Body of pancreas (tissue), 4 donors: ENCODE data around the gene CRAT. TPM values are rescaled to one million over a fixed set of nuclear protein-coding genes. Genes with fewer than 3 reads are reported as not detected.

Source experiments
- ATAC-seq: fragments of 150-250 bp; one replicate; pipeline ENCODE4 v1.9.1; 2016
- DNase-seq, 4 donors: peaks; one replicate each; pipeline ENCODE4 v3.0.0-alpha.2; 2019
- H3K27ac ChIP-seq, 4 donors: fragments of 200-600 bp; sonication (generic); 1 replicate in 3 of 4; 2 replicates in 1 of 4; pipeline versions ENCODE4 v1.5.1 to v1.6.1; 2016 to 2019; ENCODE audit warnings: mild to moderate bottlenecking in 1 of 4, mixed read lengths in 1 of 4, moderate library complexity in 1 of 4
- H3K27me3 ChIP-seq, 2 donors: fragments of 200-600 bp; sonication (generic); one replicate each; pipeline ENCODE4 v1.6.0; 2016; ENCODE audit warnings: mild to moderate bottlenecking in 1 of 2
- H3K36me3 ChIP-seq, 2 donors: fragments of 200-600 bp; sonication (generic); replicated peaks in 1 of 2; 2 replicates each; pipeline ENCODE4 v1.5.1; 2016; ENCODE audit warnings: low read depth in 2 of 2; ENCODE audit not compliant: insufficient read depth in 1 of 2
- H3K4me1 ChIP-seq: fragments of 200-600 bp; sonication (generic); one replicate; pipeline ENCODE4 v1.6.0; 2016
- H3K4me3 ChIP-seq, 2 donors: fragments of 200-600 bp; sonication (generic); 1 replicate in 1 of 2; 2 replicates in 1 of 2; pipeline ENCODE4 v1.5.1; 2016 to 2019
- H3K9me3 ChIP-seq, 3 donors: fragments of 200-600 bp; sonication (generic); 1 replicate in 2 of 3; 2 replicates in 1 of 3; pipeline ENCODE4 v1.5.1; 2016
- POLR2A ChIP-seq, 3 donors: fragments of 450-650 bp; IDR thresholded peaks; one replicate each; pipeline ENCODE4 v1.6.1; 2016; ENCODE audit warnings: antibody characterized with exemption in 3 of 3, mild to moderate bottlenecking in 2 of 3
- whole genome bisulfite sequencing, 2 donors: methylation state at CpG; one replicate each; pipeline ENCODE4 v1.1.5; 2017; 5-methylcytosine and 5-hydroxymethylcytosine counted together
- intact Hi-C: fragments of 100-400 bp; cut with DNase I; formaldehyde crosslinking; loops from one replicate; pipeline ENCODE4 v1.15.1; 2023
- total RNA-seq, 2 donors: library from RNA; depleted of rRNA; stranded (reverse); fragments of >200 nt; gene quantifications; one replicate each; pipeline ENCODE4 v1.1.0, GENCODE V29; 2016
- TF ChIP-seq, protein P1 (sequence below), 7 experiments: fragments of 450-650 bp in 4 of 7; fragments of 200-600 bp in 3 of 7; sonication (generic) in 3 of 7; IDR thresholded peaks; one replicate each; pipeline ENCODE4 v1.5.1; 2016 to 2019; ENCODE audit warnings: antibody characterized with exemption in 7 of 7

CRAT gene
- total RNA-seq, 2 donors from 2014 or later, result 84.8 to 112 TPM

DNA sequence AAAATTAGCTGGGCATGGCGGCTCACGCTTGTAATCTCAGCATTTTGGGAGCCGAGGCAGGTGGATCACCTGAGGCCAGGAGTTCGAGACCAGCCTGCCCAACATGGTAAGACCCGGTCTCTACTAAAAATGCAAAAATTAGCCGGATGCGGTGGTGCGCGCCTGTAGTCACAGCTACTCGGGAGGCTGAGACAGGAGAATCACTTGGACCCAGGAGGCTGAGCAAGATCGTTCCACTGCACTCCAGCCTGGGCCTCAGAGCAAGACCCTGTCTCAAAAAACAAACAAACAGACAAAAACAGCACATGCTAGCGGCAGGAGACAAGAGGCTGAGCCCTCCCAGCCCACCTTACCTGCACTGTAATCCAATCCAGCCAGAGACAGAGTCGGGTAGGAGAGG, 30.8 kb downstream of the CRAT start:
- Histone ChIP-seq H3K27ac (no peak overlapping the region), H3K9me3 (no peaks in the 10 kb centered on the region), H3K4me1 (peaks cover 28% of the 10 kb centered on the region), H3K36me3 (no peaks in the 10 kb centered on the region), H3K4me3 (no peak overlapping the region), H3K27me3 (no peaks in the 10 kb centered on the region)
- ATAC-seq (no peak), DNase-seq (no peak)
- TF ChIP-seq, protein P1, sequence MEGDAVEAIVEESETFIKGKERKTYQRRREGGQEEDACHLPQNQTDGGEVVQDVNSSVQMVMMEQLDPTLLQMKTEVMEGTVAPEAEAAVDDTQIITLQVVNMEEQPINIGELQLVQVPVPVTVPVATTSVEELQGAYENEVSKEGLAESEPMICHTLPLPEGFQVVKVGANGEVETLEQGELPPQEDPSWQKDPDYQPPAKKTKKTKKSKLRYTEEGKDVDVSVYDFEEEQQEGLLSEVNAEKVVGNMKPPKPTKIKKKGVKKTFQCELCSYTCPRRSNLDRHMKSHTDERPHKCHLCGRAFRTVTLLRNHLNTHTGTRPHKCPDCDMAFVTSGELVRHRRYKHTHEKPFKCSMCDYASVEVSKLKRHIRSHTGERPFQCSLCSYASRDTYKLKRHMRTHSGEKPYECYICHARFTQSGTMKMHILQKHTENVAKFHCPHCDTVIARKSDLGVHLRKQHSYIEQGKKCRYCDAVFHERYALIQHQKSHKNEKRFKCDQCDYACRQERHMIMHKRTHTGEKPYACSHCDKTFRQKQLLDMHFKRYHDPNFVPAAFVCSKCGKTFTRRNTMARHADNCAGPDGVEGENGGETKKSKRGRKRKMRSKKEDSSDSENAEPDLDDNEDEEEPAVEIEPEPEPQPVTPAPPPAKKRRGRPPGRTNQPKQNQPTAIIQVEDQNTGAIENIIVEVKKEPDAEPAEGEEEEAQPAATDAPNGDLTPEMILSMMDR (IDR thresholded peaks at IDR 0.05), result no peak
- TF ChIP-seq POLR2A (IDR thresholded peaks at IDR 0.05), result no peak
- intact Hi-C loops, result no loop called here
- 77 to 84% methylated on average over 13 of the region's 13 CpGs for WGBS, 2 donors

DNA sequence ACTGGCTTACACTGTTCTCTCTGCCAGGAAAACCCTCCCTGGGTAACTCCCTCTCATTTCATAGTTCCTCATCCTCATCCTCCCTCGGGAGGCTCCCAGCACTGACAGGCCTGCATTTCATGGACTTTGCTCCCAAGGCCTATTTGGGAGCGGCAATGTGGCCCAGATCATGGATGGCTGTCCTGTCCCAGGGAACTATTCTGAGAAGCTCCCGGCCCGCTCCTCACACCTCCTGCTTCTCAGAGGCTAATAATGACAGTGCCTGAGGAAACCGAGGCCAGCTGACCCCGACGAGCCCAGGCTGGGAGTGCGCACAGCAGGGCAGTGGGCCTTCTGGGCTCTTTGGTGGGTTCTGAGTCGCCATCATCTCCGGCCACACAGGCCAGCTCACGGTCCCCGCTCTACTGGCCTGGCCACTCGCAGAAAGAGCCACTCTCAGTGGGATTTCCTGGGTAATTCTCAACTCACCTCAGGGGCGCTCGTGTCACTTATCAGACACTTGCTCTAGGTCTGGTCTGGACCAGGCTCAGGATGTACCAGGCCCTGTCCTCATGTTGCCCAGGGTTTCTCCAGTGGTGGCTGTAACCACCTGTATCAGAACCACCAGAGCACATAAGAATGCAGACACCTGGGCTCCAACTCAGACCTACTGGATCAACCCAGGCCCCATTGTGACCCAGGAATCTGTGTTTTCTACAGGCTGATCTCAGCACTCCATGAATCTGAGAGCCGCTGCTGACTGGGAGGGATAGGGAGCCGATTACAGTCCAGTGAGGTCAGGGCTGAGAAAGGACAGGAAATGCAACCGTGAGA, 31.7 kb downstream of the CRAT start:
- 81 to 83% methylated on average over 16 to 17 of the region's 18 CpGs for WGBS, 2 donors
- intact Hi-C loops, result no loop called here
- DNase-seq (no peak), ATAC-seq (no peak)
- H3K4me3 ChIP-seq, result no peak overlapping the region
- no peaks in the 10 kb centered on the region for H3K9me3 ChIP-seq
- H3K27ac ChIP-seq, result no peak overlapping the region
- peaks cover 22% of the 10 kb centered on the region for H3K4me1 ChIP-seq
- H3K36me3 ChIP-seq, result no peaks in the 10 kb centered on the region
- TF ChIP-seq, protein P1 (IDR thresholded peaks at IDR 0.05), result no peak
- H3K27me3 ChIP-seq, result no peaks in the 10 kb centered on the region

DNA sequence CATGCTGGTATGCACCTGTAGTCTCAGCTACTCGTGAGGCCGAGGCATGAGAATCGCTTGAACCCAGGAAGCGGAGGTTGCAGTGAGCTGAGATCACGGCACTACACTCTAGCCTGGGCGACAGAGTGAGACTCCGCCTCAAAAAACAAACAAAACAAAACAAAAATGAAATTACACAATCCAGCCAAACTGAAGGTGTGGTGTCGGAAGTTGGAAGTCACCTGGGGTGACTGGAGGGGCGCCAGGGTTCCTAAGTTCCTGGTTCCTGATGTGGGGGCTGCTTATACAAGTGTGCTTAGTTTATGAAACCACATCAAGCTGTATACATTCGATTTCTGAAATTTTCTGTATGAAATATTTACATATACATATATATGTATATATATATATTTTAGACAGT, 33.4 kb downstream of the CRAT start:
- no peak overlapping the region for H3K27ac ChIP-seq
- DNase-seq (no peak), ATAC-seq (no peak)
- no peaks in the 10 kb centered on the region for H3K9me3 ChIP-seq
- H3K4me1 ChIP-seq, result peaks cover 8% of the 10 kb centered on the region
- no peaks in the 10 kb centered on the region for H3K27me3 ChIP-seq
- no peak for TF ChIP-seq POLR2A (IDR thresholded peaks at IDR 0.05)
- H3K36me3 ChIP-seq, result no peaks in the 10 kb centered on the region
- WGBS, 2 donors, result 68 to 79% methylated on average over 10 of the region's 10 CpGs
- H3K4me3 ChIP-seq, result no peak overlapping the region
- intact Hi-C loops, result no loop called here

DNA sequence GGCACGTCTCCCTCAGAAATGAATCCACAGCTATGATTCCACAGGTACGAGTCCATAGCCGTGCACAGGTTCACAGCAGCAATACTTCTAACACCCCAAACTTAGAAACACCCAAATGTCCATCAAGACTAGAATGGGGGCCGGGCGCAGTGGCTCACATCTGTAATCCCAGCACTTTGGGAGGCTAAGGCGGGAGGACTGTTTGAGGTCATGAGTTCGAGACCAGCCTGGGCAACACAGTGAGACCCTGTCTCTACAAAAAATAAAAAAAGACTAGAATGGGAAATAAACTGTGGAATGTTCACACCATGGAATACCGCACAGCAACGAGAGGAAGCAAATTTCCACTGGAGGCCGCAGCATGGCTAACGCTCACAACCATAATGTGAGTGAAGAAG, 34.0 kb downstream of the CRAT start:
- 88 to 98% methylated on average over 11 of the region's 11 CpGs for WGBS, 2 donors
- Histone ChIP-seq H3K9me3 (no peaks in the 10 kb centered on the region), H3K4me3 (no peak overlapping the region), H3K4me1 (peaks cover 2% of the 10 kb centered on the region), H3K27me3 (no peaks in the 10 kb centered on the region), H3K36me3 (no peaks in the 10 kb centered on the region), H3K27ac (no peak overlapping the region)
- DNase-seq (no peak), ATAC-seq (no peak)
- TF ChIP-seq POLR2A (IDR thresholded peaks at IDR 0.05), result no peak
- TF ChIP-seq, protein P1 (IDR thresholded peaks at IDR 0.05), result no peak
- intact Hi-C loops, result no loop called here

DNA sequence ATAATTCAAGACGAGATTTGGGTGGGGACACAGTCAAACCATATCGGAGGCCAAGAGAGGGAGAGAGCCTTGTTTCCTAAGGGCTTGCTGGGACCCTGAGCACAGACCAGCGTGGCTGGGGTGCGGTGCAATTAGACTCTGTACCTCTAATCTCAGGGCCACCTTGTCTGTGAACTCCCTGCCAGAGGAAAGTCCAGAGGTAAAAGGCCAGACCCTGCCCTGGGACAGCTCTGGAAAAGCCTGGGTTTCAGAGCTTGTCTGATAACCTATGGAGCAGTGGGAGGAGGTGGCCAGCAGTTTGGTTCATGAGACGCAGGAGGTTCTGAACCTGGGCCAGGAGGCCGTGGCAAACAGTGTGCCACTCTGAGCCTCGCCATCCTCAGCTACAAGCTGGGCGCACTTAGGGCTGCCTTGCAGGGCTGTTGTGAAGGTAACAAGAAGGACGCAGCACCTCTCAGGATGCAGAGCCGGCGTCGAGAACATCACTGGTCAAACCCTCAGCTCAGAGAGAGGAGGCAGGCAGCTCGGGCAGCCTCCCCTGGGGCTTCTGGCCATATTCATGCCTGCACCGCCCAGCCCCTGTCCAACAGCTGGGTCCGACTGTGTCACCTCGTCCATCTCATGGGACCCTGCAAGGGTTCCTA, 34.5 kb downstream of the CRAT start:
- Histone ChIP-seq H3K9me3 (no peaks in the 10 kb centered on the region), H3K36me3 (no peaks in the 10 kb centered on the region), H3K27ac (no peak overlapping the region), H3K4me1 (no peaks in the 10 kb centered on the region), H3K27me3 (no peaks in the 10 kb centered on the region), H3K4me3 (no peak overlapping the region)
- TF ChIP-seq, protein P1 (IDR thresholded peaks at IDR 0.05), result no peak
- no peak for TF ChIP-seq POLR2A (IDR thresholded peaks at IDR 0.05)
- no peak for DNase-seq
- WGBS, 2 donors, result 81 to 82% methylated on average over 13 to 16 of the region's 16 CpGs
- no peak for ATAC-seq
- intact Hi-C loops, result no loop called here
